HCT116 (cell line): ENCODE results near the gene ASCL3. TPM values are rescaled to one million over a fixed set of nuclear protein-coding genes. Genes with fewer than 3 reads are reported as not detected.

Experiments used
- ATAC-seq: fragments of 200-7000 bp; cut with Tn5 transposase; 2 replicates; pipeline ENCODE4 v1.9.1; 2020; ENCODE audit warnings: mild to moderate bottlenecking, moderate library complexity
- BruUV-seq: library from RNA; stranded (reverse); fragments of 400-500 nt; replicated peaks from 2 replicates; lab custom pipeline; 2021; lab: Mats Ljungman, UMichigan
- CTCF ChIA-PET: fragments of 300-600 bp; sonication (Branson Sonifier 250); formaldehyde crosslinking; loops from one replicate; lab custom pipeline; 2021; ENCODE audit warnings: antibody characterized with exemption; lab: Charles Lee
- POLR2A ChIA-PET: fragments of 300-600, 350-600 bp; sonication (Branson Sonifier 250); formaldehyde crosslinking; loops from one replicate; lab custom pipeline; 2021; ENCODE audit warnings: antibody characterized with exemption; lab: Charles Lee
- RAD21 ChIA-PET, 2 experiments: fragments of 300-600 bp; sonication (Branson Sonifier 250); formaldehyde crosslinking; loops; one replicate each; lab custom pipeline; 2023; ENCODE audit warnings: low total read pairs in 2 of 2; ENCODE audit not compliant: uncharacterized antibody in 2 of 2, unreplicated experiment in 2 of 2, low non-redundant PET in 1 of 2; lab: Charles Lee
- DNase-seq: peaks from one replicate; pipeline ENCODE4 v3.0.0-alpha.2; 2010; ENCODE audit warnings: low read depth, low spot score
- H2AFZ ChIP-seq: fragments of 200-600 bp; shearing (Covaris generic), sonication (generic); 2 replicates; pipeline ENCODE4 v1.6.1; 2017; ENCODE audit warnings: low read depth, mixed run types, mixed read lengths, antibody characterized with exemption, low read length; ENCODE audit not compliant: poor library complexity, severe bottlenecking
- H3K27ac ChIP-seq: 2 replicates; pipeline ENCODE4 v1.5.1; 2012; ENCODE audit warnings: low read depth, low read length
- H3K27me3 ChIP-seq: fragments of 200-600 bp; sonication (generic); 2 replicates; pipeline ENCODE4 v1.6.1; 2016; ENCODE audit warnings: mixed run types, low read length, mixed read lengths; ENCODE audit not compliant: insufficient read depth
- H3K36me3 ChIP-seq, 2 experiments: fragments of 200-500 bp in 1 of 2; fragments of 200-600 bp in 1 of 2; sonication (Bioruptor generic) in 1 of 2; sonication (generic) in 1 of 2; 2 replicates each; pipeline versions ENCODE4 v1.5.1 to v1.6.1; 2014 to 2016; ENCODE audit warnings: low read length in 2 of 2, inconsistent platforms in 1 of 2, mixed read lengths in 1 of 2, mixed run types in 1 of 2; ENCODE audit not compliant: insufficient read depth in 2 of 2, control insufficient read depth in 1 of 2
- H3K4me1 ChIP-seq, 2 experiments: fragments of 200-600 bp in 1 of 2; sonication (generic) in 1 of 2; 2 replicates each; pipeline versions ENCODE4 v1.5.1 to v1.6.1; 2012 to 2017; ENCODE audit warnings: low read length in 2 of 2, inconsistent platforms in 1 of 2, mild to moderate bottlenecking in 1 of 2, mixed read lengths in 1 of 2, mixed run types in 1 of 2, moderate library complexity in 1 of 2; ENCODE audit not compliant: insufficient read depth in 2 of 2, control insufficient read depth in 1 of 2
- H3K4me2 ChIP-seq: fragments of 200-600 bp; sonication (generic); 2 replicates; pipeline ENCODE4 v1.6.1; 2017; ENCODE audit warnings: mixed run types, low read length, mixed read lengths
- H3K4me3 ChIP-seq, 2 experiments: fragments of 200-600 bp in 1 of 2; sonication (generic) in 1 of 2; replicated peaks in 1 of 2; 2 replicates each; pipeline ENCODE4 v1.5.1; 2011 to 2016; ENCODE audit warnings: low read length in 2 of 2, control low read depth in 1 of 2, low read depth in 1 of 2, mild to moderate bottlenecking in 1 of 2, mixed read lengths in 1 of 2, mixed run types in 1 of 2
- H3K79me2 ChIP-seq: fragments of 200-600 bp; sonication (generic); 2 replicates; pipeline ENCODE4 v1.6.1; 2017; ENCODE audit warnings: mild to moderate bottlenecking, mixed run types, low read length, moderate library complexity, mixed read lengths; ENCODE audit not compliant: insufficient read depth
- H3K9ac ChIP-seq: fragments of 200-600 bp; sonication (generic); 2 replicates; pipeline ENCODE4 v1.6.1; 2016; ENCODE audit warnings: low read length, mixed read lengths
- H3K9me2 ChIP-seq: fragments of 200-600 bp; sonication (generic), shearing (Covaris generic); 2 replicates; pipeline ENCODE4 v1.6.1; 2017; ENCODE audit warnings: mixed run types, mild to moderate bottlenecking, moderate library complexity; ENCODE audit not compliant: insufficient read depth
- H3K9me3 ChIP-seq, 2 experiments: fragments of 200-500 bp in 1 of 2; fragments of 200-600 bp in 1 of 2; sonication (Bioruptor generic) in 1 of 2; sonication (generic) in 1 of 2; 2 replicates each; pipeline ENCODE4 v1.6.1; 2014 to 2017; ENCODE audit warnings: low read length in 2 of 2, mixed read lengths in 2 of 2, inconsistent platforms in 1 of 2, low read depth in 1 of 2, mild to moderate bottlenecking in 1 of 2, mixed run types in 1 of 2, moderate library complexity in 1 of 2; ENCODE audit not compliant: control insufficient read depth in 1 of 2, insufficient read depth in 1 of 2
- H4K20me1 ChIP-seq: fragments of 200-600 bp; sonication (generic), shearing (Covaris generic); 2 replicates; pipeline ENCODE4 v1.6.1; 2017; ENCODE audit warnings: mixed run types, mild to moderate bottlenecking, moderate library complexity; ENCODE audit not compliant: insufficient read depth
- CTCF ChIP-seq, 3 experiments: fragments of 200-600 bp in 1 of 3; sonication (generic) in 1 of 3; IDR thresholded peaks in 2 of 3; conservative IDR thresholded peaks in 1 of 3; 2 replicates each; pipeline ENCODE4 v1.5.1; 2012 to 2017; ENCODE audit warnings: low read depth in 2 of 3, low read length in 2 of 3, antibody characterized with exemption in 1 of 3, borderline replicate concordance in 1 of 3, control low read depth in 1 of 3, mild to moderate bottlenecking in 1 of 3, mixed read lengths in 1 of 3, mixed run types in 1 of 3, moderate library complexity in 1 of 3; ENCODE audit not compliant: insufficient read depth in 1 of 3
- EZH2 ChIP-seq: fragments of 200-600 bp; sonication (generic); IDR thresholded peaks from 2 replicates; pipeline ENCODE4 v1.6.1; 2017; ENCODE audit warnings: antibody characterized with exemption, mixed run types
- EZH2phosphoT487 ChIP-seq: fragments of 200-600 bp; IDR thresholded peaks from 2 replicates; pipeline ENCODE4 v1.6.1; 2018; ENCODE audit warnings: antibody characterized with exemption, borderline replicate concordance
- FOSL1 ChIP-seq: IDR thresholded peaks from 2 replicates; pipeline ENCODE4 v1.6.1; 2012; ENCODE audit warnings: low read depth
- MAX ChIP-seq: IDR thresholded peaks from 2 replicates; pipeline ENCODE4 v1.6.1; 2012
- RAD21 ChIP-seq: IDR thresholded peaks from 2 replicates; pipeline ENCODE4 v1.6.1; 2012; ENCODE audit warnings: low read depth, mild to moderate bottlenecking
- TCF7L2 ChIP-seq: IDR thresholded peaks from 2 replicates; pipeline ENCODE4 v1.7.0; 2011; ENCODE audit warnings: borderline replicate concordance, inconsistent platforms; ENCODE audit not compliant: insufficient read depth, insufficient read length; ENCODE audit errors: extremely low read depth
- intact Hi-C: fragments of 100-400 bp; cut with micrococcal nuclease; formaldehyde crosslinking; loops from 2 replicates; pipeline ENCODE4 v1.10.0; 2022
- total RNA-seq: library from RNA; stranded (reverse); gene quantifications from one replicate; pipeline ENCODE4 v1.2.1, GENCODE V29; 2021; ENCODE audit not compliant: unreplicated experiment

ASCL3 gene
- total RNA-seq, 1 experiment from 2014 or later, result not detected

GRCh38 chr11:8959546-8960166 is 16.8 kb upstream of the ASCL3 start:
- Histone ChIP-seq H3K27me3 (no peaks in the 10 kb centered on the region), H3K4me3 (no peak overlapping the region), H3K9me3 (no peaks in the 10 kb centered on the region), H3K4me1 (peaks cover 3 to 14% of the 10 kb centered on the region in 2 experiments; a peak in 3 of 4 replicates), H3K4me2 (no peak overlapping the region), H3K9me2 (no peaks in the 10 kb centered on the region), H3K79me2 (peaks cover 45% of the 10 kb centered on the region), H4K20me1 (no peaks in the 10 kb centered on the region), H2AFZ (no peak overlapping the region), H3K27ac (no peak overlapping the region), H3K9ac (no peak overlapping the region), H3K36me3 (no peaks in the 10 kb centered on the region)
- ChIA-PET POLR2A (interaction anchor here (1.0 to 1.3 kb wide), 3 partner anchors 269 to 277 kb away, joined by 3 to 4 read pairs (median 3); partner anchors contain the start of genes RPL27A and TRIM66), RAD21 (interaction anchor here (0.6 to 1.2 kb wide), 4 partner anchors 25 to 270 kb away, joined by 3 to 5 read pairs (median 4); no protein-coding TSS in a partner anchor), CTCF (interaction anchor here (0.6 to 1.9 kb wide), 25 partner anchors 10 to 953 kb away, joined by 3 to 28 read pairs (median 4); partner anchors contain the start of gene AKIP1)
- TF ChIP-seq TCF7L2 (no peak), RAD21 (peak; percentile 79), EZH2 (no peak), EZH2phosphoT487 (no peak), MAX (no peak), CTCF (IDR thresholded peaks at IDR 0.05 in 2 of 3, conservative IDR thresholded peaks at IDR 0.05 in 1 of 3; ENCODE audit: borderline replicate concordance in 1 of 3, insufficient read depth in 1 of 3, low read depth in 2 of 3, low read length in 2 of 3) (peak; percentile 59 to 77 (median 66)), FOSL1 (no peak)
- ATAC-seq, result 0 out of 2 replicates have a peak, but pooled peaks have one; percentile 20
- DNase-seq, result peak; percentile 67
- no TSS peak for BruUV-seq
- intact Hi-C loops, result loop anchor here (1.0 to 10.0 kb wide), 4 partner anchors 45 to 735 kb away; no protein-coding TSS in a partner anchor
